Endothelial cell of hepatic sinusoid (primary cell): ENCODE data around the gene SLC9A9.

Experiments
- in situ Hi-C: cut with HindIII; loops from 2 replicates; pipeline ENCODE4 v1.10.0; 2017; ENCODE audit warnings: low sequenced_read_pairs

Gene SLC9A9

GRCh38 chr3:143348486-143349327 lies 499.6 kb downstream of the SLC9A9 start:
- in situ Hi-C loops: loop anchor here (5.0 kb wide), 1 partner anchor 84 kb away; no protein-coding TSS in a partner anchor

- in situ Hi-C loops: loop anchor here (5.0 kb wide), 1 partner anchor 88 kb away; no protein-coding TSS in a partner anchor
Observed at GRCh38 chr3:143344516-143345165, 503.6 kb downstream of the SLC9A9 start.

DNA sequence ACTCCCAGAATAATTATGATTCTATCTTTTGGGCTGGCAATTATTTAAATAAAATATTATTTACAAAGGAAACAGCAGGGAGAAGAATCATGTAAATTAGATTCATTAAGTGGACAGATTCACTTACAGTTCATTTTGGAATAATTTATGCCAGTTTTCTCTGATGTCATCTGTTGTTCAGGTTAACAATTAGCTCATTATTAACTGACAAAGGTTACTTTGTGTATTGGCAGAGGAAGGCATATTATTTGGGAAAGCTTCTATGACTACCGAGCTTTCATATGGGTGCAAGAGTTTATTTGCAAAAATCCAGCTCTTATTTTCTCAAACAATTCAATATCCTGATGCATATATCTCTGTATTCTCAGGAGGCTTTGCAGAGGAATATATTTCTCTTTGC lies 504.3 kb downstream of the SLC9A9 start:
- in situ Hi-C loops: no loop called here

GRCh38 chr3:143343031-143343430 lies 505.2 kb downstream of the SLC9A9 start:
- in situ Hi-C loops: no loop called here

- in situ Hi-C loops: no loop called here
Observed at GRCh38 chr3:143339451-143339850, 508.8 kb downstream of the SLC9A9 start.

GRCh38 chr3:143337387-143337786 lies 510.9 kb downstream of the SLC9A9 start:
- in situ Hi-C loops: no loop called here

DNA sequence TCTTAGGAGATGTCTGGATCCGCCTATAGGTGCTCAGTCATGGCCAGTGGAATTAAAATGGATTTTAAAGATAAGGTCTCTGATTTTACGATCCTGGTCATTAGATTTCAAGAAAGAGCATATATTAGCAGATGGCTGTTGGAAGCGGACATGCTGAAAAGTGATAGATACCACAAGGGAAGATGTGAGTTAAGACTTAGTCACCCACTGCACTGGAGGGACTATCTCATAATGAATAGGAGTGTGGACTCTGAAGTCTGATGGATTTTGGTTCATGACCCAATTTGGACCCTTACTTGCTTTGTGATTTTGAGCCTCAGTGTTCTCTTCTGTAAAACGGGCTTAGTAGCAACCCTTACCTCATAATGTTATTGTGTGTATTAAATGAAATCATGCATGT lies 514.0 kb downstream of the SLC9A9 start:
- in situ Hi-C loops: no loop called here

GRCh38 chr3:143333367-143333766 lies 514.9 kb downstream of the SLC9A9 start:
- in situ Hi-C loops: no loop called here

GRCh38 chr3:143332026-143332425 lies 516.2 kb downstream of the SLC9A9 start:
- in situ Hi-C loops: no loop called here

DNA sequence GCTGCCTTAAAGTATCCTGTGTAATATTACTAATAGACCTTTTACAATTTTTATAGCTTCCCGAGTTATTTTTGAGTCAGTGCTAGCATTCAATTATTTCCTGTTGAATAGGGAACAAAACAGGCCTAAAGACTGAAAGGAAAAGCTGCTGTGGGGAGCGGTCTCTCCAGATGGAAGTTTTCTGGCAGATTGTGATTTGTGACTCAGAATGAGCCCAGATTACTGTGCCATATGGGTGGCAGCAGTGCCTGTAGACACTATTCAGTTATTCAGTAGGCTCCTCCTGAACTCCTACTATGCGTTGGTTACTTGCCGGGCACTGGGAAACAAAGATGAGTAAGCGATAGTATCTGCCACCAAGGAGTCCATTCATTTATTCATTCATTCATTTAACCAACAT lies 516.9 kb downstream of the SLC9A9 start:
- in situ Hi-C loops: no loop called here

DNA sequence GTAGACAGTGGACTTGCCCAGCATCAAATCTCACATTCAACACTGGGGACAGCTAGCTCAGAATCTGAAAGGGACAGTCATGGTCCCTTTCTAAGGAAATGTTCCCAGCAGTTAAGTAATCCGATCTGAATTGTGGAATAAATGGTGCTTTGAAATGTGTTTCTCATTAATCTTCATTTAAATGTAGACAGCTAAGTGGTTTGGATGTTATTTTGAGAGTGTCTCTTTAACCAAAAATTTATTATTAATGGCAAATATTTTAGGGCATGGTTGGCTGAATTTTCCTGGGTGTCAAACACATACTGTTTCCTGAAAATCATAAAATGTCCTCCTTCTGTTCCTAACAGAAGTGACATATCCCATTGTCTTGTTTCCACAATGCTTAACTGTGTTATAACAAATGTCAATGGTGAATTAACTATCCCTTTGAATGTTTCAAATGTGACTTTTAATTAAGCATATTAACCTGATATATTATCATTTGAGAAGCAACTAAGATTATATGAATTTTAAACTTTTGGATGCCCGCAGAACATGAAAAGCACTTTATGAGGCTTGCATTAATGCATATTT lies 517.9 kb downstream of the SLC9A9 start:
- in situ Hi-C loops: no loop called here

DNA sequence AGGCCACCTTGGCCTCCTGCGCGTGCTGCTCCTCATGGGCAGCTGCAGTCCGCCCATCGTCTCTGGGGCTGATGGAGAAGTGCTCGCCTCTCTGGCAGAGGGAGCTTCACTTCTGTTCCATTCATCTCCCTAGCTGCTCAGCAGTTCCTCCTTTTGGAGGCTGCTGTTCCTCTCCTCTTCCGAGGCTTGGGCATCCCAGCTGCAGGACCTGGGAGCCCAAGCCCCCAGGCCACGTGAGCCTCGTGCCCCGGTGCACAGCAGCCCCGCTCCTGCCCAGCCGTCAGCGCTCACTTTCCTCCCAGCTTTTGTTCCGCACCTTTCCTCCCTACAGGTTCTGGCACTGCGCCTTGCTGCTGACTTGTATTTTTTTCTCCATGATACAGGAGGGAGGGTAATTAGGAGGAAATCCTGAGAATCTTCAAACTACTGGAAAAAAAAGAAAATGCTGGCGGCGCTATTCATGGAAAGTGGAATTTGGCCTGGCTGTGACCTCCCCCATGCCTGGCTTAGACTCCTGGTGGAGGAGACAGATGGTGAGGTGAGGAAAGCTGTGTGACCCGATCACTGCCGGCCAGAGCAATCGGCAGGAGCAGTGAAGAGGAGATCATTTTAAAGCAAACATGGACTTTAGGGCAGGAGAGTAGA lies 518.6 kb downstream of the SLC9A9 start:
- in situ Hi-C loops: no loop called here

DNA sequence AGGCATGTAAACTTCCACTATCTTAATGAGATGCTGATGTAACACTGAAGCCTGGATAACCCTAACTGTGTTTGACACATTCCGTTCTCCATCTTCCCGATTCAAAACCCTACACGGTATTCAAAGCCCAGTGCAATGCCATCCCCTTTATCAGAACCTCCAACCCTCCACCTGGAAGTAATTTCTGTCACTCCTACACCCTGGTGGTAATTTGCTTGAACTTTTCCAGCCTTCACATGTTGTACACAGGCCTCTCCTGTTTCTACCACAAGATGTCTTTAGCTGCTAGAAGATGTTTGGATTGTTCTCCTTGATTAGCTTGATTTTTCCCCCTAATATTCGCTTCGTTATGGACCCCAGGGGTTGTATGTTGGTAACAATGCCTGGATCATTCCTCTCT lies 519.8 kb downstream of the SLC9A9 start:
- in situ Hi-C loops: no loop called here

- in situ Hi-C loops: no loop called here
Observed at GRCh38 chr3:143326983-143327778, 521.1 kb downstream of the SLC9A9 start.

DNA sequence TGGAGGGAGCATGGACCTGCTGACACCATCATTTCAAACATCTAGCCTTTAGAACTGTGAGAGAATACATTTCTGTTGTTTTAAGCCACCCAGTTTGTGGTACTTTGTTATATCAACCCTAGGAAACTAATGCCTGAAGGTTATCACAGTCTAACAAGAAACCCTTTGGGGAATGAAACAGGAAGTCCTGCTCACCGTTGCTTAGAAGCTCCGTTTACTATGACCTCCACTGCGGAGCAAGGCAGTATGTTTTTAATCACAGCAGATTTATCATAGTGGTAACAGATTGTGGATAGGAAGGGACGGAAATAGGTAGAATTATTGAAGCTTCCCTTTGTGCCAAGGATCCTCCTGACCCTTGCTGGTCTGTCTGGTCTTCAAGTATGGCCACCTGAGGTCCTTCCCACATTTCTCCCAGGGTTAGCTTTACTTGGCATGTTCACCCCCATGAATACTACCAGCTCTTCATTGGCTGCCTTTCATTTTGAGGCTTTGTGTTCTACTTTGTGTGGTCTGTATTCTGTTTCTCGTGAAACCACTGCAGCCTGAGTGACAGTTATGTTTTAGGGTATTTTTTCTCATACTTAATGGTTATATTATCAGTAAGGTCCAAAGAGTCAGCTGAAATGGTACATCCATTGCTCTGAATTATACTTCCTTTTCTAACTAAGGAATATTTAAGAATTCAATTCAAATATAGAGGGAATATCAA lies 527.1 kb downstream of the SLC9A9 start:
- in situ Hi-C loops: no loop called here

DNA sequence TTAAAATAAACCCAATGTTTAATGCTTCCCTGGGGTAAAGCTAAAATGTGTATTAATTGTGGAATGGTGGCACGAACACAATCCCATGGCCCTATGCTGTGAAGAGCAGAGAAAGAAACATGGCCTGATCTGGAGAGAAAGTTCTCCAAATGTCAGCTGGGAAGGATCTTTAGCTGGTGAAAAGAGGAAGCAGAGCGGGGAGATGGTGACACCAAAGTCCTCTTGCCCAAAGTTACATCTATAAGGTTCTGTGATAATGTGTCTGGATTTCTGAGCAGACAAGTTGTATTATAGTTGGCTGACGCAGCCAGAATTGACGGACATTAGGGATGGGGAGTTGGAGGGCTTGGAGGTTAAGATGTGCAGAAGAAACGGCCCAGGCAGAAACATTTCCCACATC lies 532.5 kb downstream of the SLC9A9 start:
- in situ Hi-C loops: no loop called here

- in situ Hi-C loops: no loop called here
Observed at GRCh38 chr3:143314251-143315093, 533.8 kb downstream of the SLC9A9 start.

- in situ Hi-C loops: no loop called here
Observed at GRCh38 chr3:143313893-143314188, 534.4 kb downstream of the SLC9A9 start.
